DND-41 (cell line): Measurements from ENCODE around the gene CLK2.

Experiments
- ATAC-seq: fragments of 200-7000 bp; cut with Tn5 transposase; 3 replicates; pipeline ENCODE4 v1.9.1; 2021; ENCODE audit warnings: low read depth; ENCODE audit not compliant: insufficient read depth
- DNase-seq: peaks from one replicate; pipeline ENCODE4 v3.0.0-alpha.2; 2020
- H2AFZ ChIP-seq: 2 replicates; pipeline ENCODE4 v1.6.0; 2012; ENCODE audit warnings: low read depth, low read length
- H3K27ac ChIP-seq: 2 replicates; pipeline ENCODE4 v1.5.1; 2012; ENCODE audit warnings: low read length, inconsistent platforms
- H3K27me3 ChIP-seq: fragments of 200-600 bp; sonication (generic); 2 replicates; pipeline ENCODE4 v1.6.0; 2012; ENCODE audit warnings: low read length, mild to moderate bottlenecking, inconsistent platforms; ENCODE audit not compliant: insufficient read depth, poor library complexity
- H3K36me3 ChIP-seq: 2 replicates; pipeline ENCODE4 v1.5.1; 2012; ENCODE audit warnings: low read length, inconsistent platforms; ENCODE audit not compliant: insufficient read depth
- H3K4me1 ChIP-seq: 2 replicates; pipeline ENCODE4 v1.5.1; 2012; ENCODE audit warnings: mild to moderate bottlenecking, low read length; ENCODE audit not compliant: insufficient read depth
- H3K4me2 ChIP-seq: 2 replicates; pipeline ENCODE4 v1.6.0; 2012; ENCODE audit warnings: mild to moderate bottlenecking, moderate library complexity, low read length, inconsistent platforms; ENCODE audit not compliant: insufficient read depth
- H3K4me3 ChIP-seq, 2 experiments: fragments of 200-600 bp in 1 of 2; shearing (Covaris generic) in 1 of 2; 2 replicates each; pipeline ENCODE4 v1.5.1; 2012 to 2016; ENCODE audit warnings: inconsistent platforms in 2 of 2, low read length in 2 of 2, mild to moderate bottlenecking in 2 of 2, low read depth in 1 of 2, moderate library complexity in 1 of 2
- H3K79me2 ChIP-seq: 2 replicates; pipeline ENCODE4 v1.6.0; 2012; ENCODE audit warnings: low read length, inconsistent platforms; ENCODE audit not compliant: insufficient read depth
- H3K9ac ChIP-seq: 2 replicates; pipeline ENCODE4 v1.6.0; 2012; ENCODE audit warnings: low read depth, mild to moderate bottlenecking, inconsistent platforms, low read length, moderate library complexity
- H3K9me3 ChIP-seq: 2 replicates; pipeline ENCODE4 v1.5.1; 2012; ENCODE audit warnings: low read length, moderate library complexity, mild to moderate bottlenecking, inconsistent platforms; ENCODE audit not compliant: insufficient read depth, severe bottlenecking
- H4K20me1 ChIP-seq: 2 replicates; pipeline ENCODE4 v1.6.0; 2012; ENCODE audit warnings: low read length; ENCODE audit not compliant: insufficient read depth
- EZH2 ChIP-seq: IDR thresholded peaks from 3 replicates; pipeline ENCODE4 v1.6.1; 2012; ENCODE audit warnings: borderline replicate concordance, low read depth, mild to moderate bottlenecking, moderate library complexity, low read length, inconsistent platforms; ENCODE audit not compliant: severe bottlenecking
- TF ChIP-seq, protein P1 (sequence below): IDR thresholded peaks from 2 replicates; pipeline ENCODE4 v1.5.1; 2012; ENCODE audit warnings: borderline replicate concordance, low read length, moderate library complexity, mild to moderate bottlenecking; ENCODE audit not compliant: poor library complexity, severe bottlenecking; ENCODE audit errors: extremely low read depth

Gene CLK2

DNA sequence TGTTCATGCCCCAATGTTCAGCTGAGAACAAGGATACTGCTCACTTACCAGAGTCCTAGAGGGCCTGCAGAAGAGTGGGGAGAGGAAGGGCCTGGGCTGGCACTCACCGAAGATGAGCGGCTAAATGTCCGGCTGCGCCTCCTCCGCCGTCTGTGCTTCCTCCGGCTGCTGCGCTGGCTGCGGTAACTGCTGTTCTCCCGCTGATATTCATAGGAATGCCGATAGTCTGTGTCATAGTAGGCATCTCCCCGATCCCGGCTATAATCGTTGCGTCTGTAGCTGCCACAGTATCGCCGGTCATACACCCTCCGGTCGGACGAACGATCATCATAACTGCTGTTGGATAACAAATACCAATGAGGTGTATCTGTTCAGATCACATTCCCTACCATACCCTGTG, 3.9 kb downstream of the CLK2 start:
- Histone ChIP-seq H3K27me3 (no peaks in the 10 kb centered on the region), H3K36me3 (peaks cover 72% of the 10 kb centered on the region), H3K4me3 (no peak overlapping the region), H3K4me2 (no peak overlapping the region), H4K20me1 (peaks cover 27% of the 10 kb centered on the region; the same call in 1 of the 2 replicates), H3K4me1 (peaks cover 29% of the 10 kb centered on the region), H3K27ac (no peak overlapping the region), H2AFZ (no peak overlapping the region), H3K9ac (no peak overlapping the region), H3K79me2 (peaks cover 48% of the 10 kb centered on the region), H3K9me3 (no peaks in the 10 kb centered on the region)
- TF ChIP-seq EZH2: no peak
- TF ChIP-seq, protein P1, sequence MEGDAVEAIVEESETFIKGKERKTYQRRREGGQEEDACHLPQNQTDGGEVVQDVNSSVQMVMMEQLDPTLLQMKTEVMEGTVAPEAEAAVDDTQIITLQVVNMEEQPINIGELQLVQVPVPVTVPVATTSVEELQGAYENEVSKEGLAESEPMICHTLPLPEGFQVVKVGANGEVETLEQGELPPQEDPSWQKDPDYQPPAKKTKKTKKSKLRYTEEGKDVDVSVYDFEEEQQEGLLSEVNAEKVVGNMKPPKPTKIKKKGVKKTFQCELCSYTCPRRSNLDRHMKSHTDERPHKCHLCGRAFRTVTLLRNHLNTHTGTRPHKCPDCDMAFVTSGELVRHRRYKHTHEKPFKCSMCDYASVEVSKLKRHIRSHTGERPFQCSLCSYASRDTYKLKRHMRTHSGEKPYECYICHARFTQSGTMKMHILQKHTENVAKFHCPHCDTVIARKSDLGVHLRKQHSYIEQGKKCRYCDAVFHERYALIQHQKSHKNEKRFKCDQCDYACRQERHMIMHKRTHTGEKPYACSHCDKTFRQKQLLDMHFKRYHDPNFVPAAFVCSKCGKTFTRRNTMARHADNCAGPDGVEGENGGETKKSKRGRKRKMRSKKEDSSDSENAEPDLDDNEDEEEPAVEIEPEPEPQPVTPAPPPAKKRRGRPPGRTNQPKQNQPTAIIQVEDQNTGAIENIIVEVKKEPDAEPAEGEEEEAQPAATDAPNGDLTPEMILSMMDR: no peak
- DNase-seq (no peak), ATAC-seq (no peak)

DNA sequence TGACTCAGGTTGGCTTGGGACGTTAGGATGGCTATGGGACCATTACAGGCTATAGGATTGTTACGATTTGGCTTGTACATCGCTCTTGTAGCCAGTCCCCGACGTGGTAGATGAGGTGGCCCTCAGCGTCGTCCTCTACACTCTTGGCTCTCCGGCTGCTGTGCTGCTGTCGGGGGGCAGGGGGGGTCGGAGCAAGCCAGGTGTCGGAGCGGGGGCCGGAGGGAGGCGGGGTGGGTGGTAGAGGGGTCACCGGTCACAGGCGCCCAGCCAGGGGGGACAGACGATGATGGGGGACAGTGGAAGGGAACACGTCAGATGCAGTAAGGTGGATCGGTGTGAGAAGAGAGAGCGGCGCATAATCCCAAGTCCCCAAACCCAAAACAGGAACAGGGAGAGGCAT, 4.7 kb downstream of the CLK2 start:
- TF ChIP-seq, protein P1: no peak
- TF ChIP-seq EZH2: no peak
- ATAC-seq (no peak), DNase-seq (no peak)
- no peak overlapping the region for H3K4me2 ChIP-seq
- H3K27ac ChIP-seq: no peak overlapping the region
- H3K9me3 ChIP-seq: no peaks in the 10 kb centered on the region
- peaks cover 44% of the 10 kb centered on the region for H3K79me2 ChIP-seq
- peaks cover 27% of the 10 kb centered on the region; the same call in 1 of the 2 replicates for H4K20me1 ChIP-seq
- peaks cover 23% of the 10 kb centered on the region for H3K4me1 ChIP-seq
- peaks cover 79% of the 10 kb centered on the region for H3K36me3 ChIP-seq
- H3K9ac ChIP-seq: no peak overlapping the region
- H2AFZ ChIP-seq: no peak overlapping the region
- H3K4me3 ChIP-seq: no peak overlapping the region
- H3K27me3 ChIP-seq: no peaks in the 10 kb centered on the region

DNA sequence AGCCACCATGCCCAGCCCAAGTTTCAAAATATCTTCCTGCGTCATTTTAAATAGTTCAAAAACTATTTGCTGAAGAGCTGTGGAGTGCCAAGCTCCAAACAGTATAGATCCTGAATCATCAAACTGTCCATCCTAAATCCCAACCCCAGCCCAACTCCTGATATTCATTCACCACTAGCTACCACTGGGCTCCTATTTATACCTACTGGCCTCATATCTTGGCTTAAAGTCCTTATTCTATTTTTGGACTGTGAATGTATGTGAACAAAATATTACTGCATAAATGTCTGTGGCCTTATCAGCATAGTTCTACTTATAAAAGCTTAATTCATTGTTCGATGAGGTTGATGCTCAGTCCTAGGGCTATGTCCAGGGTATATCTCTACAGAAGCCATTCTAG, 5.9 kb downstream of the CLK2 start:
- ATAC-seq (no peak), DNase-seq (no peak)
- Histone ChIP-seq H3K79me2 (peaks cover 33% of the 10 kb centered on the region), H3K4me2 (no peak overlapping the region), H4K20me1 (peaks cover 23% of the 10 kb centered on the region; the same call in 1 of the 2 replicates), H3K4me3 (no peak overlapping the region), H3K27me3 (no peaks in the 10 kb centered on the region), H3K27ac (no peak overlapping the region), H3K4me1 (peaks cover 26% of the 10 kb centered on the region), H3K9me3 (no peaks in the 10 kb centered on the region), H3K36me3 (peaks cover 89% of the 10 kb centered on the region), H3K9ac (no peak overlapping the region), H2AFZ (no peak overlapping the region)
- TF ChIP-seq EZH2: no peak
- TF ChIP-seq, protein P1: no peak

DNA sequence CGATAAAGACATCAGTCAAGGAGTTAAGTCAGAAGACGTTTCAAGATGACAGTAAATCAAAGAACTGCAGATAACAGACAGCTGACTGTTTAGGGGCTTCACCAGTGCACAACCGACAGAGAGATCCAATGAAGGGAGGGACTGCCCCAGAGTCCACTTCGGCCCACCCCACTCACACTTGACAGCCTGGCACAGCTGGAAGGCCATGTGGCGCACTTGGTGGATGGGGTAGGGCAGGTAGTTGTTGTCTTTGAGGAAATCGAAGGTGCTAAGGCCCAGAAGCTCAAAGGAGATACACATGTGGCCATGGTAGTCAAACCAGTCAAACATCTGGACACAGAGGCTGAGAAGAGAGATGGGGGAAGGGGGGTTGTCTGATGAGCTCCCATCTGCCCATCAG, 6.8 kb downstream of the CLK2 start:
- no peak overlapping the region for H3K4me2 ChIP-seq
- H3K27ac ChIP-seq: no peak overlapping the region
- H4K20me1 ChIP-seq: peaks cover 18% of the 10 kb centered on the region; the same call in 1 of the 2 replicates
- no peak overlapping the region for H2AFZ ChIP-seq
- TF ChIP-seq, protein P1: no peak
- TF ChIP-seq EZH2: no peak
- no peak overlapping the region for H3K9ac ChIP-seq
- no peaks in the 10 kb centered on the region for H3K9me3 ChIP-seq
- DNase-seq (no peak), ATAC-seq (no peak)
- H3K79me2 ChIP-seq: peaks cover 31% of the 10 kb centered on the region
- no peaks in the 10 kb centered on the region for H3K27me3 ChIP-seq
- no peak overlapping the region for H3K4me3 ChIP-seq
- peaks cover 22% of the 10 kb centered on the region for H3K4me1 ChIP-seq
- peaks cover 86% of the 10 kb centered on the region for H3K36me3 ChIP-seq
